Upper lobe of left lung (tissue), 6 donors: ENCODE results near the gene LONP2. TPM values are rescaled to one million over a fixed set of nuclear protein-coding genes. Genes with fewer than 3 reads are reported as not detected.
A peak's percentile ranks its signal among the peaks of the same experiment; 100 is the strongest.

Source experiments
- ATAC-seq, 2 donors: fragments of 200-7000 bp; cut with Tn5 transposase; one replicate each; pipeline ENCODE4 v1.9.1; 2022; ENCODE audit warnings: mild to moderate bottlenecking in 2 of 2, moderate library complexity in 2 of 2; ENCODE audit not compliant: low FRiP score in 2 of 2
- DNase-seq, 2 donors: peaks; one replicate each; pipeline ENCODE4 v3.0.0-alpha.2; 2019 to 2020
- H3K27ac ChIP-seq, 4 donors: fragments of 200-600 bp; sonication (generic); one replicate each; pipeline ENCODE4 v1.5.1; 2016 to 2019
- H3K27me3 ChIP-seq, 4 donors: fragments of 200-600 bp; sonication (generic); one replicate each; pipeline ENCODE4 v1.5.1; 2017 to 2019
- H3K36me3 ChIP-seq, 4 donors: fragments of 200-600 bp; sonication (generic); one replicate each; pipeline ENCODE4 v1.5.1; 2016 to 2019
- H3K4me1 ChIP-seq, 4 donors: fragments of 200-600 bp; sonication (generic); one replicate each; pipeline ENCODE4 v1.5.1; 2018 to 2019
- H3K4me3 ChIP-seq, 4 donors: fragments of 200-600 bp; sonication (generic); one replicate each; pipeline ENCODE4 v1.5.1; 2017 to 2019; ENCODE audit warnings: mild to moderate bottlenecking in 2 of 4, moderate library complexity in 1 of 4
- H3K9me3 ChIP-seq, 4 donors: fragments of 200-600 bp; sonication (generic); one replicate each; pipeline ENCODE4 v1.5.1; 2018 to 2019
- EP300 ChIP-seq, 4 donors: sonication (generic); formaldehyde crosslinking; IDR thresholded peaks; one replicate each; pipeline ENCODE4 v1.5.1; 2017; ENCODE audit warnings: antibody characterized with exemption in 4 of 4, control low read depth in 2 of 4
- POLR2A ChIP-seq, 4 donors: fragments of 450-650 bp; IDR thresholded peaks; one replicate each; pipeline ENCODE4 v1.5.1; 2016 to 2017; ENCODE audit warnings: antibody characterized with exemption in 4 of 4, mild to moderate bottlenecking in 2 of 4
- POLR2AphosphoS5 ChIP-seq, 2 donors: sonication (generic); formaldehyde crosslinking; IDR thresholded peaks; one replicate each; pipeline ENCODE4 v1.5.1; 2017; ENCODE audit warnings: antibody characterized with exemption in 2 of 2
- WGBS, 2 donors: methylation state at CpG; one replicate each; pipeline ENCODE4 v1.1.5; 2017 to 2018; 5-methylcytosine and 5-hydroxymethylcytosine counted together
- total RNA-seq, 6 donors: library from RNA; depleted of rRNA in 4 of 6; stranded (reverse); fragments of >200 nt in 4 of 6; gene quantifications; one replicate each; pipeline versions ENCODE4 v1.1.0 to v1.2.1, GENCODE V29; 2016 to 2021
- TF ChIP-seq, protein P1 (sequence below), 6 experiments: fragments of 450-650 bp in 4 of 6; fragments of 200-600 bp in 2 of 6; sonication (generic) in 2 of 6; IDR thresholded peaks; one replicate each; pipeline ENCODE4 v1.5.1; 2016 to 2019; ENCODE audit warnings: antibody characterized with exemption in 6 of 6
- donor health status: DM: no; HTN: no; CAD: no; lungs with moderate emphysema.
- donor health status: DM: no; HTN: yes; CAD: no; lungs with severe emphysema.

LONP2 gene
- total RNA-seq, 6 donors from 2014 or later, result 47.9 to 104 (median 57.8) TPM

DNA sequence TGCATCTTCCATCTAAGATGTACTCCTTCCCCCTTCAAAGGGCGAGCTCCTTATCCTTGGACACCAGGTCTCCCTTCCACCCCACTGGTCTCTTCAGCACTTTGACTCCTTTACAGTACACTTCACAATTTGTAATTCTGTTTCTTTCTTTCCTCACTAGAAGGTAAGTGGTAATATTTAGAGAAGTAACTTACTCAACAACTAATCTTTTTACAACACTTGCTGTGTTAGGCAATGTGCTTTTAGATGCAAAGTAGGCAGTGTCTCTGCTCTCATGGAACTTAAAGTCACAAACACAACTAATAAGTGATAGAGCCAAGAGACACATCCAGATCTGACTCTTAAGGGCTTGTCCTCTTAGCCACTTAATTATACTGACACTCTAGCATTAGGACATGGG, 134.7 kb downstream of the LONP2 start:
- Histone ChIP-seq H3K4me3 (no peak overlapping the region), H3K27me3 (no peaks in the 10 kb centered on the region), H3K27ac (peak overlapping the region in 2 of 4 donors; percentile 63 to 64), H3K9me3 (no peaks in the 10 kb centered on the region), H3K36me3 (no peaks in the 10 kb centered on the region), H3K4me1 (peaks cover 76 to 85% (median 81%) of the 10 kb centered on the region in 4 donors)
- WGBS, 2 donors, result 50 to 68% methylated on average over 1 of the region's 1 CpG
- TF ChIP-seq, protein P1, sequence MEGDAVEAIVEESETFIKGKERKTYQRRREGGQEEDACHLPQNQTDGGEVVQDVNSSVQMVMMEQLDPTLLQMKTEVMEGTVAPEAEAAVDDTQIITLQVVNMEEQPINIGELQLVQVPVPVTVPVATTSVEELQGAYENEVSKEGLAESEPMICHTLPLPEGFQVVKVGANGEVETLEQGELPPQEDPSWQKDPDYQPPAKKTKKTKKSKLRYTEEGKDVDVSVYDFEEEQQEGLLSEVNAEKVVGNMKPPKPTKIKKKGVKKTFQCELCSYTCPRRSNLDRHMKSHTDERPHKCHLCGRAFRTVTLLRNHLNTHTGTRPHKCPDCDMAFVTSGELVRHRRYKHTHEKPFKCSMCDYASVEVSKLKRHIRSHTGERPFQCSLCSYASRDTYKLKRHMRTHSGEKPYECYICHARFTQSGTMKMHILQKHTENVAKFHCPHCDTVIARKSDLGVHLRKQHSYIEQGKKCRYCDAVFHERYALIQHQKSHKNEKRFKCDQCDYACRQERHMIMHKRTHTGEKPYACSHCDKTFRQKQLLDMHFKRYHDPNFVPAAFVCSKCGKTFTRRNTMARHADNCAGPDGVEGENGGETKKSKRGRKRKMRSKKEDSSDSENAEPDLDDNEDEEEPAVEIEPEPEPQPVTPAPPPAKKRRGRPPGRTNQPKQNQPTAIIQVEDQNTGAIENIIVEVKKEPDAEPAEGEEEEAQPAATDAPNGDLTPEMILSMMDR (IDR thresholded peaks at IDR 0.05), result no peak
- TF ChIP-seq EP300 (IDR thresholded peaks at IDR 0.05), result no peak
- TF ChIP-seq POLR2A (IDR thresholded peaks at IDR 0.05), result no peak
- no peak for TF ChIP-seq POLR2AphosphoS5 (IDR thresholded peaks at IDR 0.05)
- peak; percentile 62 to 66 for ATAC-seq
- no peak for DNase-seq

DNA sequence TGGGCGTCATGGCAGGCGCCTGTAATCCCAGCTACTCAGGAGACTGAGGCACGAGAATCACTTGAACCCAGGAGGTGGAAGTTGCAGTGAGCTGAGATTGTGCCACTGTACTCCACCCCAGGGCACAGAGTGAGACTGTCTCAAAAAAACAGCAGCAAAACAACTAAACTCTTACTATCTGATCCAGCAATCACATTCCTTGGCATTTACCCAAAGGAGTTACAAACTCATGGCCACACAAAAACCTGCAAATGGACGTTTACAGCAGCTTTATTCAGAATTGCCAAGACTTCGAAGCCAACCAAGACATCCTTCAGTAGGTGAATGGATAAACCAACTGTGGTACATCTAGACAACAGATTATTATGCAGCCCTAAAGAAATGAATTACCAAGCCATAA, 137.1 kb downstream of the LONP2 start:
- Histone ChIP-seq H3K27ac (peak overlapping the region in 1 of 4 donors; percentile 2), H3K4me1 (peaks cover 61 to 81% (median 68%) of the 10 kb centered on the region in 4 donors), H3K4me3 (no peak overlapping the region), H3K36me3 (no peaks in the 10 kb centered on the region), H3K9me3 (no peaks in the 10 kb centered on the region), H3K27me3 (no peaks in the 10 kb centered on the region)
- no peak for ATAC-seq
- DNase-seq, result no peak
- WGBS, 2 donors, result 66 to 67% methylated on average over 5 of the region's 5 CpGs
- TF ChIP-seq, protein P1 (IDR thresholded peaks at IDR 0.05), result no peak
- no peak for TF ChIP-seq POLR2A (IDR thresholded peaks at IDR 0.05)
- TF ChIP-seq POLR2AphosphoS5 (IDR thresholded peaks at IDR 0.05), result no peak
- TF ChIP-seq EP300 (IDR thresholded peaks at IDR 0.05), result no peak

DNA sequence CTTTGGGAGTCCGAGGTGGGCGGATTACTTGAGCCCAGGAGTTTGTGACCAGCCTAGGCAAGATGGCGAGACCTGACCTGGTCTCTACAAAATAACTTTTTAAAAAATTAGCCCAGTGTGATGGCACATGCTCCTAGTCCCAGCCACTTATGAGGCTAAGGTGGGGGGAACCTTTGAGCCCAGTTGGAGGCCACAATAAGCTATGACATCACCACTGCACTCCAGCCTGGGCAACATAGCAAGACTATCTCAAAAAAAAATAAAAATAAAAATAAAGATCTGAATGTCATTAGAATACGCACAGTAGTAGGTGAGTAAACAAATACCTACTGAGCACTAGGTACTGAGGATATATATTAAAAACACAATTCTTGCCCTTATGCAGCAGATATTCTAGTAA, 138.0 kb downstream of the LONP2 start:
- DNase-seq, result no peak
- TF ChIP-seq POLR2AphosphoS5 (IDR thresholded peaks at IDR 0.05) (no peak), EP300 (IDR thresholded peaks at IDR 0.05) (no peak), POLR2A (IDR thresholded peaks at IDR 0.05) (no peak)
- TF ChIP-seq, protein P1 (IDR thresholded peaks at IDR 0.05), result no peak
- H3K9me3 ChIP-seq, result no peaks in the 10 kb centered on the region
- peak overlapping the region in 2 of 4 donors; percentile 1 to 100 for H3K27ac ChIP-seq
- no peaks in the 10 kb centered on the region for H3K27me3 ChIP-seq
- H3K4me1 ChIP-seq, result peaks cover 60 to 80% (median 66%) of the 10 kb centered on the region in 4 donors
- H3K4me3 ChIP-seq, result no peak overlapping the region
- no peak for ATAC-seq
- WGBS, 2 donors, result 97 to 98% methylated on average over 4 of the region's 4 CpGs
- H3K36me3 ChIP-seq, result no peaks in the 10 kb centered on the region

DNA sequence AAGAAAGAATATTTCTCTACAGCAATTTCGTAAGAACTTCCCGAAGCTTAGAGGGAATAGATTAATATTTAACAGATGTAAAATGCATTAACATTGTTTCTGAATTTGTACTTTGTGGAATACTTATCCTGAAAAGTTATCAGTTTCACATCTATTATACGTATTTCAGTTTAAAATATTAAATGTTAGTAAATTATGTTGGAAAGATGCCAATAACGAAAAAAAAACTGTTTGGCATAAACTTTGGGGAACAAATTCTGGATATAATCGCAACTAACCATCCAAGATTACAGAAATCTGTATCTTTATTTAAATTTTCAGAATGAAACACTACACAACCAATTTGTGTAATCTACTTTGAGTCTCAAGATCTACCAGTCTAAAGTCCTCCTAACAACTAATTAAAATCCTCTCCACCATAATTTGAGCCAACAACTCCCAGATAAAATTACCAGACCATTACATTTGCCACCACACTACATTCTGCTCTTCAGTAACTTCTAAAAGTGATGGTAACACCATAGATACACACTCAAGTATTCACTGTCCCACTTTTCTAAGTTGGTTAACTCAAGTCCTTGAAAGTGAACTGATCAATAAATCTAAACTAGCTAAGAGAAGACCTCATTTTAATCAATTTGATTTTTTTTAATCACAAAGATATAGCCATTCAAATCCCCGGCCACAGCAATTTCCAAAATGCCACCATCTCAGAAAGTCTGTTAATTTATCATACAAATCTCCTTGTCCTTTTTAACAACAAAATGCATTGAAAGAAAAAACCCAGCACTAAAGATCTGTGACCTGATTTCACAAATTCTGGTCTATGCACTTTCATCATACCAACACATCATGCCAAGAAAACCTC, 139.1 kb downstream of the LONP2 start:
- Histone ChIP-seq H3K4me1 (peaks cover 53 to 68% (median 58%) of the 10 kb centered on the region in 4 donors), H3K4me3 (peak overlapping the region in 3 of 4 donors; percentile 92 to 97 (median 93)), H3K9me3 (no peaks in the 10 kb centered on the region), H3K36me3 (no peaks in the 10 kb centered on the region), H3K27ac (peak overlapping the region; percentile 98 to 100 (median 100)), H3K27me3 (no peaks in the 10 kb centered on the region)
- ATAC-seq, result no peak
- 29% methylated on average over 6 of the region's 6 CpGs for WGBS, 2 donors
- no peak for DNase-seq
- TF ChIP-seq POLR2A (IDR thresholded peaks at IDR 0.05), result no peak
- TF ChIP-seq EP300 (IDR thresholded peaks at IDR 0.05), result no peak
- TF ChIP-seq POLR2AphosphoS5 (IDR thresholded peaks at IDR 0.05), result no peak
- TF ChIP-seq, protein P1 (IDR thresholded peaks at IDR 0.05), result no peak
